GDM1 (cell line): ENCODE measurements around the gene CYRIA.

Source experiments
- DNase-seq: peaks from one replicate; lab custom pipeline; 2025; lab: John Stamatoyannopoulos, UW

CYRIA gene

DNA sequence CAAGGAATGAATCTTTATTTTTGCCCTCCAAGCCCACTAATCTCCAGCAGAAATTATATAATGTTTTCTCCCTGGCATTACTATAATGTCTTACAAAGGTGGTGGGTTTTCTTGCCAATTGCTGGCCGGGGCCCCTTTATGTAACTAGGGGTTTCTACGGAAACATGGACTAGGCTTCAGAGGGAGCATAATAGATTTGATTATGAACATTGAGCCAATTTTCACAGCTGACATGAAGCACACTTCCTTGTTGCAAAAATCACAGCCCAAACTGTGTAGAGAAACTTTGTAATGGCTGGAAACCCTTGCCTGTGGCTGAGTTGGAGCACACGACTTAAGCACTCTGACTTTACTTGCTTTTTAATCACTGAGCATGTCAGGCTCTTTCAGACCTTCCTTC, 3.8 kb upstream of the CYRIA start:
- no peak for DNase-seq

DNA sequence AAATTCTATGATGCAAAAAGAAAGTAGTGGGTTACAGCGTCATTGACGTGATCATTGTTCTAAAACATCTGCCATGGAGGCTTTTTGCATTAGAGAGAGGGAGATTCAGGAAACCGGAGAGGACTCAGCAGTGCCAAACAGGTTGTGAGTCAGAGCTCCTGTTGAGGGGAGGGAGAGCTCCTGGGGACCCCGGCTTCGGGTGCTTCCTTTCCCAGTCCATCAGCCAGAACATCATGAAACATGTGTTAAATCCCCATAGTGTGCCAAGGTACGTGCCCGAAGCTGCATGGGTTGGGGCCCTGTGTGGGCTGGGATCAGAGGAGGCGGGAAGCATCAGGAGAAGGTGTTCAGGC, 791 bp upstream of the CYRIA start:
- peak; percentile 39 for DNase-seq

GRCh38 chr2:16664809-16665747, 556 bp downstream of the CYRIA start:
- DNase-seq: no peak

GRCh38 chr2:16664052-16664731, 1.4 kb downstream of the CYRIA start:
- peak; percentile 74 for DNase-seq

DNA sequence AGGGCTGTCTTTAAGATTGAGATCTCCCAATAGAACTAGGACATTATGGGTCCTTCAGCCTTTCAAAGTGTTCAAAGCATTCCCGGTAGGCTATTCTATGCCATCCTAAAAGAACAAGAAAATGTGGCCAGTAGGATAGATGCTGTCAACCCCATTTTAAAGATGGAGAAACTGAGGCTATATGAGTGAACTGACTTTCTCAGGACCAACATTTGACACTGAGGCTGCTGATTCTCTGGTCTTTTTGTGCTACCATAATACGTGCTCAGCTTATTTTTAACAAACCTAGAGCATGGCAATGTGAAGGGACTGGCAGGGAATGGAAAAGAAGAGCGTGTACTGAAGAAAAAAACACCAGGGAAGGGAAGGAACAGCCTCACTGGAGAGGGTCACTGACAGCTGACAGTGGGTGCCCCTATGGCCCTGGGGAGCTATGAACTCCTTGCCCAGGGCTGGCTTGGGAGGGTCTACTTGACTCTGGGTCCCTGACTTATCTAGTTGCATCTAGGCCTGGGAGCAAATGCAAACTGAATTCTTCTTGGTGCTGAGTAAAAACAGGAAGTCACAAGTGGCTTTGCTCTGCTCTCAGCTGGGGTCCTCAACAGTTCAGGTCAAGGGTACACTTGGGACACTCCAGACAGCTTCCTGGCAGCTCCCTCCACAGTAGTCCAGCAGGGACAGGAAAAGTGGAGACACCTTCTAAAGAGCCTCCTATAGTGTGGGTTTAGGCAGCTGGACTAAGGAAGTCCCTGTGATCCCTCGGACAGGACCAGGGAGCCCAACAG, 2.3 kb downstream of the CYRIA start:
- no peak for DNase-seq

GRCh38 chr2:16661936-16662839, 3.4 kb downstream of the CYRIA start:
- no peak for DNase-seq

- DNase-seq: no peak
Observed at GRCh38 chr2:16661526-16661925, 4.1 kb downstream of the CYRIA start.

DNA sequence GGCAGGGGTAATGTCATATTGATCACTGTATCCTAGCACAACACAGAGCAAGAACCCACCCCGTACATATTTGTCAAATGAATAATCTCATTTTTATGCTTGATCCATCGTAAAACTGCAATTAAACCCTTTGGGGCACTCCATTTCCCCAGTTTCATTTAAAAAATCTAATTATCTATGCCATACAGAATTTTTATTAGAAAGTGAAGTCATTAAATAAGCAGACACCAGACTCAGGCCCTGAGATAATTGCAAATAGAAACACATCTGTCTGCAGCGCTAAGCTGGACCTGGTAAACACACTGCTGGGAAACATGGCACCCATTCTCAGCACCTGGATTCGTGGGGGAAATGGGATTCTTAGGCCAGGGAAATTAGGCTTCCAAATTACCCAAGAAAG, 5.1 kb downstream of the CYRIA start:
- DNase-seq: no peak

DNA sequence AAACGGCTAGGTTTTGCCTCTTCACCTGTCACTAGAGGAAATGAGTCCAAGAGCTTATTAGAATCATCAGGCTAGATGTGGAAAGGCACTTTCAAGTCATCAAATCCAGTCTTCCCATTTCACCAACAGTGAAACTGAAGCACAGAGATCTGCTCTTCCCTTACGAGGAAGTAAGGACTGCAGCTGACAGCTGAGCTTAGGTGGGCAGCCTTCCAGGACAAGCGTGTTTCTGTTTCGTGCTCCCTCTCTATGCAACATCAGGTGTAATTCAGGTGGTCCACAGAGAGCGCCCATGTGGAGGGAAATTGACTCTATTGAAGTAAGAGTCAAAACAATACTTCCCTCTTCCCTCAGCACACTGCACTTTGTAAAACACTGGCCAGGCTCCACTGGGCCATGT, 5.5 kb downstream of the CYRIA start:
- DNase-seq: no peak

GRCh38 chr2:16658076-16658739, 7.4 kb downstream of the CYRIA start:
- DNase-seq: no peak

DNA sequence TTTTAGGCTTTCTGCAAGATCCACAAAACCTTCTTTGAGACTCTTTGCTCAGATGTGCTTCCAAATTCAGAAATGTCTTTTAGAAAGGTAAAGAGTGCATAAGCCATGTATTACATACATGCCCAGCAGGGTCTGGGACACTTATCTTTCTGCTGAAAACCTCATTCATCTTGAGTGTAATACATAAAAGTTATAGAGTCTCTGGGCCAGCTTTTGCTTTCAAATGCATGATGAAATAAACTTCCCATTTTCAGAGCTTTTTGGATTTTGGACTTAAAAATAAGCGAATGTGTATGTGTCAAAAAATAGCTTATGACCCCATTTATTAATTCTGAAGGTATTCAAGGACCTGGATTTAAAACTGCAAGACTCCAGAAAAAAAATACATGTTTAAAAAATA, 8.0 kb downstream of the CYRIA start:
- DNase-seq: no peak

GRCh38 chr2:16656784-16657391, 8.7 kb downstream of the CYRIA start:
- DNase-seq: peak; percentile 23

DNA sequence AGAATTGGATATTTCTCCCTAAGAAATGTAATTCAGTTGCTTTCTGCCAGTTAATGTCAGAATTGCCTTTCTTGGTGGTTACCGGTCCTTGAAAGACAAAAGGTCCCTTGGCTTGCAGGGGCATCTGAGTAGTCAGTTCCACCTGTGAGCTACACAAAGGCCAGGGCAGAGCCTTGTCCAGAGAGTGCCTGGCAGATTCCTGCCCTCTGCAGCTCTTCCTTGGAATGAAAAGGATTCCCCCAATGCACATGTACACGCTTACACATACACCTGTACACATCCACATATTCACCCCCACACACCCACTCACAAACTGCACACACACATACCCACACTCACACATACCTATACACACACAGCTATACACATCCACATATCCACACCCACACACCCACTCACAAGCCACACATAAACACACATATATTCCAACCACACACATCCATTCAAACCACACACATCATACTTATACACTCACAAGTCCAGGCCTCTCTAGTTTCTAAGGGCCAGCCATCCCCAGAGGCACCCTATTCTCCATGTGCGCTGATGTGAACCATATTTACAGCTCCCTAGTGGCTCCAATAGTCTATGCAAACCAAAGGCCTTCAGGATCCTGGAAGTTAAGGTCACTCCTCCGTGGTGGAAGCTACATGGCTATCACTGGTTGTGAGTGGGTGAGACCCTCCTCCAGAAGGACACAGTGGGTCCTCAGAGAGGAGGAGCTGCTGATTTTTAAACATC, 9.6 kb downstream of the CYRIA start:
- DNase-seq: no peak

DNA sequence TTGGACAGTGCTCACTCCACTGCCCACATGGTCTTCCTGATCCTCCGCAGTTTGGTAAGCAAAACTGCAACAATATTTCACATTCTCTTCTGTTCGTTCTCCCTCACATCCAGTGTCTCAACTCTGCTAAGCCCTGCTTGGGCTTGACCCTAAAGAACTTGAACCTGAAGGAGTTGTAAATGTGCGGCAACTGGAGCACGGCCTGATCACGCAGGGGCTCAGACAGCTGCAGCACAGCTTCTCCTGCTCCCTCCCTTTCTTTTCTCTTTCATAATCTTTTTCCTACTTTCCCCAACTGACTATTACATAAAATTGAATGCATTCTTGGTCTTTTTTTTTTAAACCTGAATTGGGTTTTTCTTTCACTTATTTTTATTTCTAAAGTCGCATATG, 10.2 kb downstream of the CYRIA start:
- no peak for DNase-seq

- DNase-seq: no peak
Observed at GRCh38 chr2:16654833-16655444, 10.7 kb downstream of the CYRIA start.

DNA sequence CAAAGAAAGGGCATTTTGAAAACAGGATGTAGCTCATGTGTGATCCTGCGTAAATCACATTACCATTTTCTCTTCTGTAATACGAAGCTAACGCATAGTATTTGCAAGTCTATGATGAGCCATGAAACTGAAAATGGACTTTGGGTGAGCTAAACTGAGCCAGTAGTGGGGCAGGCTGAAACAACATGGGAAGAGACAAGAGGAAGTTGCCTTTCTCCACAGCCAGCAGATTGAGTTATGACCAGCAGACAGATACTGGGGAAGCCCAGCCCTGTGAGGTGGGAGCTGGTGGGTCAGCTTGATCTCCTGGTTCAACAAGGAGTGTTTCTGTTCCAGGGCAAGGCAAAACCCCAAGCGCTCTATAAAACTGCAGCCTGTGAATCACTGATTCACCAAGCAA, 11.8 kb downstream of the CYRIA start:
- peak; percentile 50 for DNase-seq

DNA sequence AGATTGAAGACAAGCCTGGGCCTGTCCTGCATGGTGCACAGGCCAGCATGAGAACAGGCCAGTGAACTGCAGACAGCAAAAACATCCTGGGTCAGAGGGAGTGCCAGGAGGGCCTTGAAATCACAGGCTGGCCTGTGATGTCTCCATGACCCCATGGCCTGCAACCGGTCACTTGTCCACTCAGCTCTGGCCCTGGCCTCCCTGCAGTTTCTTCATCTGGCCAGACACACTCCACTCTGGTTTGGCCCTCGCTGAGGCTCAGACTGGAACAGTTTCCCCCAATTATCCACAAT, 12.6 kb downstream of the CYRIA start:
- no peak for DNase-seq

DNA sequence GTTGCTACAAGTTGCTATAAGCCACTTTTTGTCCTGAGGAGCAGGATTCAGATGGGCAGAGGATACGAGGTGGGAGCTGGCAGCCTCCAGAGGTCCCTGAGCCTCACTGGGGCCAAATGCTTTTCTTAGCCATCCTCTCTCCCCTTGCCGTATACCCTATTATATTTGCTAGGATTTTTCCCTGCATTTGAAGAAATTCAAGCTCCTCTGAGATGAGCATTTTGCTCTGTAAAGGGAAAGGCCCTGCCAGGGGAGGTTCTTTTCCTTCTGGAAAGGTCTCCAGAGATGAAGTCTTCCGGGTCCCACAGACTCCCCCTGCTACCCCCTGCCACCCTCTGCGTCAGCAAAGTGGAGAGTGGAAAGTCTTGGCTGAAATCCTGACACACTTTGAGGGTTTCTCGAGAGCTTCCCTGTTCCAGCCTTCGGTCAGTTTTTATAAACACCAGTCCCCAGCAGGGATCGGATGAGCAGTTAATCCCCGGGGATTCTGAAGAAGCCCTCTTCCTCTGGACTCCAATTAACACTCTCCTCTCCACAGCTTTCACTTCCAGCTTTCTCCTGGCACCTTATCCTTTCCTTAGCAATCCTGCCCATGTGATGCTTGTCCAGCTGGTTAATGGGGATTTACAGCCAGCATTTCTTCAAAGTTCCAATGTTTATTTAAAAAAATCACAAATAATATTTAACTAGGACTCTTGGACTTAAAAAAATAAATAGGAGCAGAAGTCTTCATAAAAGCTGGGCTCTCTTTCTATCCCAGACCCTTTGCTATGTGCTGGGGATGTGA, 13.1 kb downstream of the CYRIA start:
- DNase-seq: no peak
